PC-3 (cell line): ENCODE data around the gene CLCA2. TPM values are rescaled to one million over a fixed set of nuclear protein-coding genes. Genes with fewer than 3 reads are reported as not detected.

Source experiments
- ATAC-seq: fragments of 200-7000 bp; cut with Tn5 transposase; 2 replicates; pipeline ENCODE4 v1.9.1; 2020; ENCODE audit warnings: mild to moderate bottlenecking, moderate library complexity
- BruUV-seq: library from RNA; stranded (reverse); fragments of 400-500 nt; replicated peaks from 2 replicates; lab custom pipeline; 2021; lab: Mats Ljungman, UMichigan
- CTCF ChIA-PET: fragments of 300-600 bp; sonication (Branson Sonifier 250); formaldehyde crosslinking; loops from one replicate; lab custom pipeline; 2022; ENCODE audit warnings: antibody characterized with exemption; lab: Charles Lee
- POLR2A ChIA-PET: fragments of 300-600 bp; sonication (Branson Sonifier 250); formaldehyde crosslinking; loops from one replicate; lab custom pipeline; 2022; ENCODE audit warnings: antibody characterized with exemption; ENCODE audit not compliant: unreplicated experiment; lab: Charles Lee
- DNase-seq: peaks from one replicate; pipeline ENCODE4 v3.0.0-alpha.2; 2015
- H2AFZ ChIP-seq: fragments of 300-600 bp; sonication (generic); 2 replicates; pipeline ENCODE4 v1.6.0; 2016; ENCODE audit warnings: antibody characterized with exemption, low read length
- H3F3A ChIP-seq: fragments of 300-600 bp; sonication (generic); one replicate; pipeline ENCODE4 v1.6.0; 2017; ENCODE audit warnings: antibody characterized with exemption, low read length, control low read depth, mild to moderate bottlenecking; ENCODE audit not compliant: unreplicated experiment
- H3K27ac ChIP-seq: fragments of 300-600 bp; sonication (generic); 2 replicates; pipeline ENCODE4 v1.5.1; 2016; ENCODE audit warnings: mild to moderate bottlenecking, low read length
- H3K27me3 ChIP-seq: fragments of 300-600 bp; sonication (generic); 2 replicates; pipeline ENCODE4 v1.6.1; 2016; ENCODE audit warnings: low read length, mixed read lengths
- H3K36me3 ChIP-seq: fragments of 300-600 bp; sonication (generic); 2 replicates; pipeline ENCODE4 v1.6.1; 2016; ENCODE audit warnings: low read depth, mixed run types, low read length, mixed read lengths
- H3K4me1 ChIP-seq: fragments of 300-600 bp; sonication (generic); 2 replicates; pipeline ENCODE4 v1.5.1; 2016; ENCODE audit warnings: low read length; ENCODE audit not compliant: insufficient read depth
- H3K4me2 ChIP-seq: fragments of 300-600 bp; sonication (generic); 2 replicates; pipeline ENCODE4 v1.6.0; 2016; ENCODE audit warnings: low read length
- H3K4me3 ChIP-seq: fragments of 300-600 bp; sonication (generic); 2 replicates; pipeline ENCODE4 v1.5.1; 2016; ENCODE audit warnings: mild to moderate bottlenecking, low read length, mixed read lengths
- H3K79me2 ChIP-seq: fragments of 300-600 bp; sonication (generic); 2 replicates; pipeline ENCODE4 v1.6.1; 2017; ENCODE audit warnings: low read length, mixed read lengths
- H3K9ac ChIP-seq: fragments of 300-600 bp; sonication (generic); 2 replicates; pipeline ENCODE4 v1.6.0; 2016; ENCODE audit warnings: mild to moderate bottlenecking, low read length
- H3K9me2 ChIP-seq: fragments of 300-600 bp; sonication (generic); replicated peaks from 2 replicates; pipeline ENCODE4 v1.6.1; 2016; ENCODE audit warnings: mixed run types, low read length, mixed read lengths
- H3K9me3 ChIP-seq: fragments of 300-600 bp; sonication (generic); 2 replicates; pipeline ENCODE4 v1.6.1; 2016; ENCODE audit warnings: low read length, mixed read lengths
- H4K20me1 ChIP-seq: fragments of 300-600 bp; sonication (generic); 2 replicates; pipeline ENCODE4 v1.6.1; 2016; ENCODE audit warnings: low read length, mixed read lengths
- EZH2 ChIP-seq: fragments of 300-600 bp; sonication (generic); IDR thresholded peaks from one replicate; pipeline ENCODE4 v1.6.1; 2017; ENCODE audit warnings: antibody characterized with exemption, mild to moderate bottlenecking, low read length; ENCODE audit not compliant: unreplicated experiment
- EZH2phosphoT487 ChIP-seq: fragments of 300-600 bp; sonication (generic); IDR thresholded peaks from 2 replicates; pipeline ENCODE4 v1.6.1; 2018; ENCODE audit warnings: mild to moderate bottlenecking, antibody characterized with exemption, low read length, borderline replicate concordance
- intact Hi-C: fragments of 100-400 bp; cut with micrococcal nuclease; formaldehyde crosslinking; loops from 2 replicates; pipeline ENCODE4 v1.9.0; 2023
- total RNA-seq: library from RNA; depleted of rRNA; stranded (reverse); fragments of >200 nt; gene quantifications from 2 replicates; pipeline ENCODE4 v1.2.3, GENCODE V29; 2014
- TF ChIP-seq, protein P1 (sequence below): fragments of 300-600 bp; sonication (generic); conservative IDR thresholded peaks from 2 replicates; pipeline ENCODE4 v1.5.1; 2017; ENCODE audit warnings: antibody characterized with exemption, low read depth, mild to moderate bottlenecking, low read length

CLCA2 gene
- total RNA-seq, 1 experiment from 2014 or later, result 0.22 TPM

DNA sequence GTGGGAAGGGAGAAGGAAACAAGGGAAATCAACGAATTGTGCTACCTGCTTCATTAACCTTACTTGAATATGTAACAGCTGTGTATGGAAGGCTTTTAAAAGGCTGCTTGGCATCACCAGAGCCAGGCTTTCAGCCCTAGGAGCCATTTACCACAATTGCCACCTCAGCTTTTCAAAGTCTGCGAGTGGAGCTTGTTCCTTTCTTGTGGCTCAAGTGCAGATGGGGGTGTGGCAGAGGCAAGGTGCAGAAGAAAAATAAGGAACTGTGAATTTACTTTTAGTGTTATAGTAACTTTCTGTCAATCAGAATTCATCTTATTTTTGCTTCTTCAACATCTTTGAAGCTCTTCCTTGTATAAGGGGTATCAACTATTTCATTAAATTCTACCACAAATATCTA, 17.6 kb downstream of the CLCA2 start:
- no TSS peak for BruUV-seq
- H4K20me1 ChIP-seq, result no peaks in the 10 kb centered on the region

GRCh38 chr1:86441997-86442396, 18.0 kb downstream of the CLCA2 start:
- Histone ChIP-seq H3K9me3 (no peaks in the 10 kb centered on the region), H3K79me2 (no peaks in the 10 kb centered on the region), H3K27me3 (no peaks in the 10 kb centered on the region), H3K4me3 (no peak overlapping the region), H3K27ac (no peak overlapping the region), H3K9ac (no peak overlapping the region), H2AFZ (no peak overlapping the region), H3K4me2 (no peak overlapping the region), H3K9me2 (no peaks in the 10 kb centered on the region), H3F3A (no peaks in the 10 kb centered on the region), H3K36me3 (no peaks in the 10 kb centered on the region), H4K20me1 (no peaks in the 10 kb centered on the region), H3K4me1 (no peaks in the 10 kb centered on the region)
- DNase-seq (no peak), ATAC-seq (no peak)
- intact Hi-C loops, result no loop called here
- TF ChIP-seq, protein P1, sequence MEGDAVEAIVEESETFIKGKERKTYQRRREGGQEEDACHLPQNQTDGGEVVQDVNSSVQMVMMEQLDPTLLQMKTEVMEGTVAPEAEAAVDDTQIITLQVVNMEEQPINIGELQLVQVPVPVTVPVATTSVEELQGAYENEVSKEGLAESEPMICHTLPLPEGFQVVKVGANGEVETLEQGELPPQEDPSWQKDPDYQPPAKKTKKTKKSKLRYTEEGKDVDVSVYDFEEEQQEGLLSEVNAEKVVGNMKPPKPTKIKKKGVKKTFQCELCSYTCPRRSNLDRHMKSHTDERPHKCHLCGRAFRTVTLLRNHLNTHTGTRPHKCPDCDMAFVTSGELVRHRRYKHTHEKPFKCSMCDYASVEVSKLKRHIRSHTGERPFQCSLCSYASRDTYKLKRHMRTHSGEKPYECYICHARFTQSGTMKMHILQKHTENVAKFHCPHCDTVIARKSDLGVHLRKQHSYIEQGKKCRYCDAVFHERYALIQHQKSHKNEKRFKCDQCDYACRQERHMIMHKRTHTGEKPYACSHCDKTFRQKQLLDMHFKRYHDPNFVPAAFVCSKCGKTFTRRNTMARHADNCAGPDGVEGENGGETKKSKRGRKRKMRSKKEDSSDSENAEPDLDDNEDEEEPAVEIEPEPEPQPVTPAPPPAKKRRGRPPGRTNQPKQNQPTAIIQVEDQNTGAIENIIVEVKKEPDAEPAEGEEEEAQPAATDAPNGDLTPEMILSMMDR, result no peak
- no peak for TF ChIP-seq EZH2phosphoT487
- no peak for TF ChIP-seq EZH2
- BruUV-seq, result no TSS peak
- ChIA-PET CTCF (no interaction called here), POLR2A (no interaction called here)

More for the DNA sequence above, 17.6 kb downstream of the CLCA2 start:
- no peaks in the 10 kb centered on the region for H3K79me2 ChIP-seq
- no peak overlapping the region for H3K27ac ChIP-seq
- H3K9me3 ChIP-seq, result no peaks in the 10 kb centered on the region
- intact Hi-C loops, result no loop called here
- H3K4me1 ChIP-seq, result no peaks in the 10 kb centered on the region
- no peaks in the 10 kb centered on the region for H3K36me3 ChIP-seq
- no peaks in the 10 kb centered on the region for H3F3A ChIP-seq
- DNase-seq (no peak), ATAC-seq (no peak)
- no peak overlapping the region for H3K4me3 ChIP-seq
- ChIA-PET POLR2A (no interaction called here), CTCF (no interaction called here)
- H3K9me2 ChIP-seq, result no peaks in the 10 kb centered on the region
- no peak overlapping the region for H3K9ac ChIP-seq
- H3K27me3 ChIP-seq, result no peaks in the 10 kb centered on the region
- TF ChIP-seq, protein P1, result no peak
- TF ChIP-seq EZH2phosphoT487 (no peak), EZH2 (no peak)
- H3K4me2 ChIP-seq, result no peak overlapping the region
- no peak overlapping the region for H2AFZ ChIP-seq

DNA sequence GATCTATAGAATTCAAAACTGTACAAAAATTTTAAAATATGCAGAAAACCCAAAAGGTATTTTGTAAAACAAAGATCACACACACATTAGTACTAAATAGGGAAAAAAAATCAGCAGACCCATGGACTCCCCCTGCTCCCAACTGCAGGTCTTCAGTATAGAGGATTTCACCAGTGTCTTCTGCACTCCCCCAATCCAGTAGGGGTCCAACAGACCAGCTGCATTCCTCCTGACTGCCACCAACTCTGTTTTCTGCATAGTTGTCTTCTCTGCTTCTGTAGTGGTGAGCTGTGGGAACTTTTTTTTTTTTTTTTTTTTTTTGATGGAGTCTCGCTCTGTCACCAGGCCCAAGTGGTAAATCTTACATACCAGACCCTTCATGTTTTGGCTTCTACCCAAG, 21.9 kb downstream of the CLCA2 start:
- Histone ChIP-seq H3K4me2 (no peak overlapping the region), H3K4me3 (no peak overlapping the region), H3K36me3 (no peaks in the 10 kb centered on the region), H2AFZ (no peak overlapping the region), H3K9me3 (no peaks in the 10 kb centered on the region), H3K9me2 (no peaks in the 10 kb centered on the region), H3K27me3 (no peaks in the 10 kb centered on the region), H3F3A (no peaks in the 10 kb centered on the region), H4K20me1 (no peaks in the 10 kb centered on the region), H3K79me2 (no peaks in the 10 kb centered on the region), H3K9ac (no peak overlapping the region), H3K27ac (no peak overlapping the region), H3K4me1 (peaks cover 5% of the 10 kb centered on the region)
- intact Hi-C loops, result no loop called here
- ChIA-PET CTCF (no interaction called here), POLR2A (no interaction called here)
- TF ChIP-seq EZH2 (no peak), EZH2phosphoT487 (no peak)
- TF ChIP-seq, protein P1, result no peak
- ATAC-seq (no peak), DNase-seq (no peak)
- no TSS peak for BruUV-seq
